Breast epithelium (tissue), 4 donors: ENCODE results near the gene MTMR12. TPM values are rescaled to one million over a fixed set of nuclear protein-coding genes. Genes with fewer than 3 reads are reported as not detected.

Experiments
- DNase-seq, 2 donors: peaks; one replicate each; pipeline ENCODE4 v3.0.0-alpha.2; 2019; ENCODE audit warnings: low spot score in 2 of 2
- H3K27ac ChIP-seq, 2 donors: fragments of 200-600 bp; sonication (generic) in 1 of 2; one replicate each; pipeline ENCODE4 v1.5.1; 2016 to 2019; ENCODE audit warnings: mild to moderate bottlenecking in 1 of 2
- H3K27me3 ChIP-seq, 2 donors: fragments of 200-600 bp; sonication (generic) in 1 of 2; one replicate each; pipeline versions ENCODE4 v1.5.1 to v1.6.0; 2017 to 2019; ENCODE audit warnings: control low read depth in 1 of 2, mild to moderate bottlenecking in 1 of 2
- H3K36me3 ChIP-seq: fragments of 200-600 bp; one replicate; pipeline ENCODE4 v1.5.1; 2019
- H3K4me1 ChIP-seq, 2 donors: fragments of 200-600 bp; sonication (generic); one replicate each; pipeline ENCODE4 v1.5.1; 2016 to 2019; ENCODE audit warnings: control low read depth in 1 of 2
- H3K4me3 ChIP-seq, 3 donors: fragments of 200-600 bp; sonication (generic); 1 replicate in 2 of 3; 2 replicates in 1 of 3; pipeline ENCODE4 v1.5.1; 2016 to 2019; ENCODE audit warnings: mild to moderate bottlenecking in 3 of 3, moderate library complexity in 2 of 3
- H3K9me3 ChIP-seq, 2 donors: fragments of 200-600 bp; sonication (generic) in 1 of 2; one replicate each; pipeline ENCODE4 v1.5.1; 2016 to 2019; ENCODE audit warnings: control low read depth in 1 of 2
- CTCF ChIP-seq, 3 donors: fragments of 450-650 bp; IDR thresholded peaks; one replicate each; pipeline ENCODE4 v1.5.1; 2016 to 2017; ENCODE audit warnings: antibody characterized with exemption in 3 of 3, mild to moderate bottlenecking in 3 of 3, moderate library complexity in 3 of 3
- POLR2A ChIP-seq: fragments of 450-650 bp; IDR thresholded peaks from one replicate; pipeline ENCODE4 v1.6.1; 2016; ENCODE audit warnings: antibody characterized with exemption, mild to moderate bottlenecking, moderate library complexity
- POLR2AphosphoS5 ChIP-seq, 3 donors: sonication (generic); formaldehyde crosslinking; IDR thresholded peaks; one replicate each; pipeline ENCODE4 v1.6.1; 2017; ENCODE audit warnings: antibody characterized with exemption in 3 of 3
- intact Hi-C: fragments of 100-400 bp; cut with DNase I; formaldehyde crosslinking; loops from one replicate; pipeline ENCODE4 v1.15.1; 2023; ENCODE audit warnings: low total_unique reads
- total RNA-seq, 3 donors: library from RNA; depleted of rRNA; stranded (reverse); fragments of >200 nt; gene quantifications; one replicate each; pipeline ENCODE4 v1.1.0, GENCODE V29; 2016

The MTMR12 gene
- total RNA-seq, 3 donors from 2014 or later: 40.0 to 61.3 (median 43.0) TPM

GRCh38 chr5:32275396-32275741 lies 37.4 kb downstream of the MTMR12 start:
- no peaks in the 10 kb centered on the region for H3K9me3 ChIP-seq
- no peaks in the 10 kb centered on the region for H3K27me3 ChIP-seq
- intact Hi-C loops: loop anchor here (5.0 kb wide), 1 partner anchor 37 kb away; the partner anchor contains the start of gene MTMR12
- peaks cover 0 to 6% of the 10 kb centered on the region in 2 donors for H3K4me1 ChIP-seq
- H3K27ac ChIP-seq: peak overlapping the region; percentile 64 to 80
- DNase-seq: no peak
- H3K36me3 ChIP-seq: no peaks in the 10 kb centered on the region
- H3K4me3 ChIP-seq: no peak overlapping the region
- TF ChIP-seq CTCF (IDR thresholded peaks at IDR 0.05): no peak
- no peak for TF ChIP-seq POLR2AphosphoS5 (IDR thresholded peaks at IDR 0.05)
- no peak for TF ChIP-seq POLR2A

- Histone ChIP-seq H3K9me3 (no peaks in the 10 kb centered on the region), H3K27ac (peak overlapping the region; percentile 68 to 80), H3K27me3 (no peaks in the 10 kb centered on the region), H3K4me3 (no peak overlapping the region), H3K4me1 (peaks cover 0 to 6% of the 10 kb centered on the region in 2 donors), H3K36me3 (peaks cover 5% of the 10 kb centered on the region)
- DNase-seq: no peak
- TF ChIP-seq CTCF (IDR thresholded peaks at IDR 0.05): no peak
- TF ChIP-seq POLR2A: no peak
- TF ChIP-seq POLR2AphosphoS5 (IDR thresholded peaks at IDR 0.05): no peak
- intact Hi-C loops: loop anchor here (5.0 kb wide), 1 partner anchor 38 kb away; the partner anchor contains the start of gene MTMR12
Measured at GRCh38 chr5:32274548-32275395, 38.0 kb downstream of the MTMR12 start.

GRCh38 chr5:32273821-32274220 lies 38.9 kb downstream of the MTMR12 start:
- Histone ChIP-seq H3K4me1 (peaks cover 0 to 6% of the 10 kb centered on the region in 2 donors), H3K27me3 (no peaks in the 10 kb centered on the region), H3K36me3 (peaks cover 6% of the 10 kb centered on the region), H3K9me3 (no peaks in the 10 kb centered on the region), H3K27ac (peak overlapping the region; percentile 68 to 81), H3K4me3 (no peak overlapping the region)
- TF ChIP-seq POLR2A: no peak
- no peak for TF ChIP-seq POLR2AphosphoS5 (IDR thresholded peaks at IDR 0.05)
- no peak for TF ChIP-seq CTCF (IDR thresholded peaks at IDR 0.05)
- intact Hi-C loops: no loop called here
- DNase-seq: no peak

- intact Hi-C loops: no loop called here
- TF ChIP-seq CTCF (IDR thresholded peaks at IDR 0.05) (no peak), POLR2A (no peak), POLR2AphosphoS5 (IDR thresholded peaks at IDR 0.05) (peak in 1 of 3 donors; percentile 13)
- Histone ChIP-seq H3K27me3 (no peaks in the 10 kb centered on the region), H3K36me3 (peaks cover 6% of the 10 kb centered on the region), H3K4me1 (peaks cover 0 to 6% of the 10 kb centered on the region in 2 donors), H3K27ac (peak overlapping the region; percentile 68 to 81), H3K9me3 (no peaks in the 10 kb centered on the region), H3K4me3 (no peak overlapping the region)
- peak in 1 of 2 donors; percentile 63 for DNase-seq
Measured at GRCh38 chr5:32272746-32273145, 40.0 kb downstream of the MTMR12 start.

- H3K4me1 ChIP-seq: no peaks in the 10 kb centered on the region
- no peak for DNase-seq
- no peak for TF ChIP-seq POLR2A
- TF ChIP-seq CTCF (IDR thresholded peaks at IDR 0.05): no peak
- no peak for TF ChIP-seq POLR2AphosphoS5 (IDR thresholded peaks at IDR 0.05)
- no peaks in the 10 kb centered on the region for H3K27me3 ChIP-seq
- no peaks in the 10 kb centered on the region for H3K9me3 ChIP-seq
- H3K36me3 ChIP-seq: peaks cover 6% of the 10 kb centered on the region
- peak overlapping the region in 1 of 2 donors; percentile 55 for H3K27ac ChIP-seq
- intact Hi-C loops: no loop called here
- H3K4me3 ChIP-seq: no peak overlapping the region
Measured at GRCh38 chr5:32270946-32271345, 41.8 kb downstream of the MTMR12 start.
